K562 (cell line): ENCODE results near the gene HOXB6. TPM values are rescaled to one million over a fixed set of nuclear protein-coding genes. Genes with fewer than 3 reads are reported as not detected.

Experiments used
- CCNT2 ChIP-seq: IDR thresholded peaks from 2 replicates; pipeline ENCODE4 v1.6.1; 2011; ENCODE audit warnings: borderline replicate concordance, low read depth, mild to moderate bottlenecking, moderate library complexity, mixed read lengths, low read length; ENCODE audit not compliant: insufficient read length; ENCODE audit errors: extremely low read depth
- CHD1 ChIP-seq: fragments of 200-600 bp; sonication (generic); IDR thresholded peaks from one replicate; pipeline ENCODE4 v1.6.1; 2012; ENCODE audit warnings: mild to moderate bottlenecking, moderate library complexity, low read length, inconsistent platforms
- CREB1 ChIP-seq, 2 experiments: sonication (generic) in 1 of 2; formaldehyde crosslinking in 1 of 2; IDR thresholded peaks; 2 replicates each; pipeline versions ENCODE4 v1.6.1 to v1.8.0; 2012 to 2022; ENCODE audit warnings: inconsistent platforms in 1 of 2, mild to moderate bottlenecking in 1 of 2, missing genetic modification reagents in 1 of 2, moderate library complexity in 1 of 2
- CXXC5 ChIP-seq: fragments of 250-450 bp; sonication (Bioruptor Pico); IDR thresholded peaks from 2 replicates; pipeline ENCODE4 v1.8.0; 2022; ENCODE audit warnings: inconsistent platforms, mild to moderate bottlenecking, moderate library complexity
- EHMT2 ChIP-seq: fragments of 450-650 bp; IDR thresholded peaks from 2 replicates; pipeline ENCODE4 v1.6.1; 2018; ENCODE audit warnings: antibody characterized with exemption
- HMGN3 ChIP-seq: IDR thresholded peaks from 2 replicates; pipeline ENCODE4 v1.6.1; 2011; ENCODE audit warnings: borderline replicate concordance, low read depth, mild to moderate bottlenecking, mixed read lengths, low read length; ENCODE audit not compliant: insufficient read length; ENCODE audit errors: extremely low read depth
- KLF6 ChIP-seq: fragments of 250-450 bp; sonication (Bioruptor Pico); IDR thresholded peaks from 2 replicates; pipeline ENCODE4 v1.4.0; 2020; ENCODE audit warnings: mild to moderate bottlenecking, moderate library complexity, borderline replicate concordance
- MXI1 ChIP-seq: IDR thresholded peaks from 2 replicates; pipeline ENCODE4 v1.6.1; 2011; ENCODE audit warnings: low read depth, mild to moderate bottlenecking, improper control_type of control experiment, low read length
- NFRKB ChIP-seq: fragments of 450-650 bp; IDR thresholded peaks from 2 replicates; pipeline ENCODE4 v1.6.1; 2016; ENCODE audit warnings: low read depth
- POLR3A ChIP-seq: IDR thresholded peaks from 2 replicates; pipeline ENCODE4 v1.6.1; 2011; ENCODE audit warnings: borderline replicate concordance, mild to moderate bottlenecking, moderate library complexity; ENCODE audit not compliant: insufficient read length, insufficient read depth; ENCODE audit errors: extremely low read depth
- RFX5 ChIP-seq: IDR thresholded peaks from 2 replicates; pipeline ENCODE4 v1.6.1; 2011; ENCODE audit warnings: low read depth, mild to moderate bottlenecking, improper control_type of control experiment, low read length
- SMAD3 ChIP-seq: fragments of 450-650 bp; formaldehyde crosslinking; conservative IDR thresholded peaks from 2 replicates; pipeline ENCODE4 v1.4.0; 2020; ENCODE audit warnings: mild to moderate bottlenecking
- SRSF9 ChIP-seq: fragments of 200-400 bp; formaldehyde crosslinking; IDR thresholded peaks from 2 replicates; pipeline ENCODE4 v1.6.1; 2017; ENCODE audit warnings: low read depth, low read length, borderline replicate concordance
- SUPT5H ChIP-seq: fragments of 450-650 bp; IDR thresholded peaks from 2 replicates; pipeline ENCODE4 v1.6.1; 2016
- ZNF239 ChIP-seq: fragments of 250-450 bp; sonication (Bioruptor Pico); IDR thresholded peaks from 2 replicates; pipeline ENCODE4 v1.4.0; 2020; ENCODE audit warnings: mild to moderate bottlenecking
- ZNF3 ChIP-seq: fragments of 250-450 bp; sonication (Bioruptor Pico); IDR thresholded peaks from 2 replicates; pipeline ENCODE4 v1.5.0; 2021; ENCODE audit warnings: mild to moderate bottlenecking, moderate library complexity
- ZNF311 ChIP-seq: fragments of 250-450 bp; sonication (Bioruptor Pico); IDR thresholded peaks from 2 replicates; pipeline ENCODE4 v1.4.0; 2020; ENCODE audit warnings: mild to moderate bottlenecking, moderate library complexity
- ZNF707 ChIP-seq: fragments of 250-450 bp; sonication (Bioruptor Pico); conservative IDR thresholded peaks from 2 replicates; pipeline ENCODE4 v1.8.0; 2022; ENCODE audit warnings: inconsistent platforms, mild to moderate bottlenecking, moderate library complexity
- ZNF77 ChIP-seq: fragments of 250-450 bp; sonication (Bioruptor Pico); IDR thresholded peaks from 2 replicates; pipeline ENCODE4 v1.5.0; 2020
- polyA plus RNA-seq, 8 experiments: library from polyadenylated mRNA; depleted of rRNA in 4 of 8; stranded (reverse) in 5 of 8; unstranded in 3 of 8; fragments of >200 nt; fragmentation: Nextera tagmentation in 2 of 8; fragmentation: Illumina TruSeq in 1 of 8; extraction: Ambion mirVana in 2 of 8; extraction: Trizol in 1 of 8; gene quantifications; 2 replicates each; pipeline versions ENCODE4 v1.2.1 to v1.2.3, GENCODE V29; 2011 to 2014; ENCODE audit warnings: inconsistent platforms in 1 of 8, missing spikeins in 1 of 8
- total RNA-seq, 7 experiments: library from RNA; depleted of rRNA in 6 of 7; stranded (reverse); fragments of >200 nt in 6 of 7; fragmentation: Illumina TruSeq in 2 of 7; extraction: Trizol in 2 of 7; gene quantifications; 2 replicates each; pipeline versions ENCODE4 v1.2.1 to v1.2.3, GENCODE V29; 2011 to 2021; ENCODE audit warnings: low replicate concordance in 1 of 7
- TF ChIP-seq, protein P1 (sequence below): fragments of 200-800 bp; sonication (Bioruptor generic); IDR thresholded peaks from 2 replicates; pipeline ENCODE4 v1.6.1; 2017; ENCODE audit warnings: missing genetic modification characterization, missing compliant biosample characterization
- TF ChIP-seq, protein P2 (sequence below): fragments of 250-450 bp; sonication (Bioruptor Pico); IDR thresholded peaks from 2 replicates; pipeline ENCODE4 v1.5.1; 2021; ENCODE audit warnings: mild to moderate bottlenecking
- TF ChIP-seq, protein P3 (sequence below): fragments of 250-450 bp; sonication (Bioruptor Pico); IDR thresholded peaks from 2 replicates; pipeline ENCODE4 v1.5.0; 2021; ENCODE audit warnings: mild to moderate bottlenecking, moderate library complexity

The HOXB6 gene
- total and polyA plus RNA-seq, 9 of the 15 experiments (the other 6 are each of a cell fraction or from before 2014, with no cell fraction given), result 1.2 to 14.8 (median 4.9) TPM

DNA sequence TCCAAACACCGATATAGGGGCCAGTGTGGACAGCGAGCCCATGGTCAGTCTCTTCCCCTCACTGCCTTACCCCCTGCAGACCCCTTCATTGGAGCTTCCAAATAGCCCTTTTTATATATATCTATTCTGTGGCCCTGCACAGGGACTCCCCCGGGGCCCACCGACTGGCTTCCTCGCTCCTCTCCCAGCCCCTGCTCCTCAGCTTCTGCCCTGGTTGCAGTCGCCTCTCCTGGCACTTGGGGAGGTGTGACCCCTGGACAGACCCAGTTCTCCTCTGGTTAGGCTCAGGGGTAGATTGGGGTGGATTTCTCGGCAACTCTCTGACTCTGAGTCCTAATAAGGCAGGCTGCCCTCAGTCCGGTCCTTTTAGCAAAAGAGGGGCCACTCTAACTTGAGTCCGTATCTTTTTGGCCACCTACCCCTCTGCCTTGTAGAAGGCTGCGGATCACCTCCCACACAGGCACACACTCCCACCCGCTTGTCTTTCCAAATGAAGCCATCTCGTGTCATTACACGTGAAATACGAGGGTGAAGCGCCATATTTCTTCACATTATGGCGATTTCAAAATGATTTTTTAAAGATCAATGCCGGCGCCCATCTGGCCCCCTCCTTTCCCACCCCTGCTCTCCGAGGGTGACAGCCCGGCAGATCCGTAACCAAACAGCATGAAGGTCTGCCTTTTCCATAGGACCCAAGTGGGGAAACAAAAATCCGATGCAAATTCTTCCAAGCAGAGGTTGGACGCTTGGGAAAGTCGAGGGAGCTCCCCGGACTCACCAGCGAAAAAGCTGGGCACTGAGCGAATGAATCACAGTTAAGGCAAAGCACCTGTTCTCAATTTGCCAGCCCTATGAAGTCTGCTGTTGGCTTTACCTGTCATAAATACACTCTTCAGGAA lies 23.1 kb upstream of the HOXB6 start (continued):
- TF ChIP-seq EHMT2 (no peak), NFRKB (peak; percentile 51; the same call in 1 of the 2 replicates), CCNT2 (no peak), ZNF707 (CRISPR knock-in tag) (no peak), CHD1 (peak; percentile 23), RFX5 (no peak), KLF6 (CRISPR knock-in tag) (no peak), SMAD3 (no peak), ZNF3 (CRISPR knock-in tag) (no peak), POLR3A (no peak), ZNF311 (no peak), SRSF9 (no peak), ZNF239 (CRISPR knock-in tag) (no peak), MXI1 (no peak), CXXC5 (CRISPR knock-in tag) (no peak; the same call in 1 of the 2 replicates), SUPT5H (peak; percentile 39; the same call in 1 of the 2 replicates), CREB1 (IDR thresholded peaks at IDR 0.05) (no peak), CREB1 (CRISPR knock-in tag; IDR thresholded peaks at IDR 0.05) (no peak), ZNF77 (no peak), HMGN3 (no peak)
- TF ChIP-seq, protein P1, sequence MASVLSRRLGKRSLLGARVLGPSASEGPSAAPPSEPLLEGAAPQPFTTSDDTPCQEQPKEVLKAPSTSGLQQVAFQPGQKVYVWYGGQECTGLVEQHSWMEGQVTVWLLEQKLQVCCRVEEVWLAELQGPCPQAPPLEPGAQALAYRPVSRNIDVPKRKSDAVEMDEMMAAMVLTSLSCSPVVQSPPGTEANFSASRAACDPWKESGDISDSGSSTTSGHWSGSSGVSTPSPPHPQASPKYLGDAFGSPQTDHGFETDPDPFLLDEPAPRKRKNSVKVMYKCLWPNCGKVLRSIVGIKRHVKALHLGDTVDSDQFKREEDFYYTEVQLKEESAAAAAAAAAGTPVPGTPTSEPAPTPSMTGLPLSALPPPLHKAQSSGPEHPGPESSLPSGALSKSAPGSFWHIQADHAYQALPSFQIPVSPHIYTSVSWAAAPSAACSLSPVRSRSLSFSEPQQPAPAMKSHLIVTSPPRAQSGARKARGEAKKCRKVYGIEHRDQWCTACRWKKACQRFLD (CRISPR knock-in tag), result peak; percentile 41; the same call in 1 of the 2 replicates
- TF ChIP-seq, protein P2, sequence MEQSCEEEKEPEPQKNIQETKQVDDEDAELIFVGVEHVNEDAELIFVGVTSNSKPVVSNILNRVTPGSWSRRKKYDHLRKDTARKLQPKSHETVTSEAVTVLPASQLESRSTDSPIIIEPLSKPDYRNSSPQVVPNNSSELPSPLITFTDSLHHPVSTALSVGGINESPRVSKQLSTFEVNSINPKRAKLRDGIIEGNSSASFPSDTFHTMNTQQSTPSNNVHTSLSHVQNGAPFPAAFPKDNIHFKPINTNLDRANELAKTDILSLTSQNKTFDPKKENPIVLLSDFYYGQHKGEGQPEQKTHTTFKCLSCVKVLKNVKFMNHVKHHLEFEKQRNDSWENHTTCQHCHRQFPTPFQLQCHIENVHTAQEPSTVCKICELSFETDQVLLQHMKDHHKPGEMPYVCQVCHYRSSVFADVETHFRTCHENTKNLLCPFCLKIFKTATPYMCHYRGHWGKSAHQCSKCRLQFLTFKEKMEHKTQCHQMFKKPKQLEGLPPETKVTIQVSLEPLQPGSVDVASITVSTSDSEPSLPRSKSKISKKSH (CRISPR knock-in tag), result no peak
- TF ChIP-seq, protein P3, sequence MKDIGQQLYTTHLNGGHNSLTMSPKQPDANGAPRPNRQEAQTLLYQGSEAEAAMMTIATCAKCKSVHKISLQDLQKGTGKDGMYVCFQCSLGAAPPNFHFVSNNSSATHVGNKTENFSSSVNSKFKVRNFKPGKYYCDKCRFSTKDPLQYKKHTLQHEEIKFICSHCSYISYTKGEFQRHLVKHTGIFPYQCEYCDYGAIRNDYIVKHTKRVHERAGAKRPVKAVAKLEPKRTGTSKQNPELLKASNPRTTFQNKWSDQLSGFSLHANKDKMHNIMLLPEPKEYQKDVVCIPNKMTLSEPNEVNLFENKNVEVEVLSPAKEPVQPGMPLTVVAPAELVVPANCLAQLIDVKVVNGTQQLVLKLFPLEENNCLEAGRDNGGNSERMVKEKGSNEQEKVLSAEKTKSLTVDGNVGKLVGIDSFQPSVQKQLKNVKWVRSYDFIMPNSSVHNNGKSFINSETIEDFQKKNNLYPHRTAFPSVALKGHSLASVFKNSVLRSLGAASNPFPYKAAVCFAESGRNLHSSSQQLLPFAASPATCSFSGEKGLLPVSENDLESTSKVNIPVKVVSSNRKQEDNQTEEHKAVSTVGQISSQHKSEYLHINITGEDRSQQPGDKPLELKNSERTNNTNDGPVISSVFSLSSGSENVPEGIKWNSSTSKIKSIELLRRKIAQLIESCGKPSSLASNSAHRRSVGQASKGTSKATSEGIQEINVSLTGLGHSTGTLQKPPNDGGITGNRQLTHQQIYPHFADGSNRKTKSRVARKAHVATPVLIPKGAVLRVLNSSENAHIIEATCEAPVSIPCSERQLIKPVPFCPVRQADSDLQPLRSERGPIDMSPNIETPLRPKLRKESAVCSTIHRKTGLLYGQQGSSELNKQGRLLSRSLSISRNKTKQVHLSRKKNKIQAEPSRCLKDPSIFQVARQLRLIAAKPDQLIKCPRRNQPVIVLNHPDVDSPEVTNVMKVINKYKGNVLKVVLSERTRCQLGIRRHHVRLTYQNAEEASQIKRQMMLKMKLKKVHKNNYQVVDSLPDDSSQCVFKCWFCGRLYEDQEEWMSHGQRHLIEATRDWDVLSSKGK (CRISPR knock-in tag), result no peak
